ENCODE data around the gene CATSPER3.
A peak's percentile ranks its signal among the peaks of the same experiment; 100 is the strongest.

Gene CATSPER3

DNA sequence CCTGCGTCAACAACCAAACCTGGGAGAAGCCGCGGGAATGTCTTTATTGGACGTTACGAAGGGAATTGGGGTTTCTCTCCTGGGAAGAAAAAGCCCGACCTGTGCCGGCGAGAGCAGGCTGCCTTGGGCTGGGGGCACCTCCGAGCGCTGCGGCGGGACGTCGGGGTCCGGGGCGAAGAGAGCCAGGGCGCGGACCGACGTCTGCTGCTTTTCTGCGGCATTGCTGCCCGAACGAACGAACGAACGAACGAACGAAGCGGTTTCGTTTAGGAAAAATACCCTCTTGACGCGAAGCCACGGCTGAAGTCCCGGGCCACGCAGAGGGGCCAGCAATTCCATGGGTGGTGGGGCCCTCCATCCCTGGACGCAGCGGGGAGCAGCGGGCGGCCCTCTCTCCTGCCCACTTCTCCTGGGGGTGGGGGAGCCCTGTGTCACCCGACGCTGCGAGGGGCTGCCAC is 71.1 kb downstream of the CATSPER3 start:
- H3K27ac ChIP-seq = peak overlapping the region; percentile 9
- DNase-seq (ENCODE audit: low read depth, low spot score) = no peak

DNA sequence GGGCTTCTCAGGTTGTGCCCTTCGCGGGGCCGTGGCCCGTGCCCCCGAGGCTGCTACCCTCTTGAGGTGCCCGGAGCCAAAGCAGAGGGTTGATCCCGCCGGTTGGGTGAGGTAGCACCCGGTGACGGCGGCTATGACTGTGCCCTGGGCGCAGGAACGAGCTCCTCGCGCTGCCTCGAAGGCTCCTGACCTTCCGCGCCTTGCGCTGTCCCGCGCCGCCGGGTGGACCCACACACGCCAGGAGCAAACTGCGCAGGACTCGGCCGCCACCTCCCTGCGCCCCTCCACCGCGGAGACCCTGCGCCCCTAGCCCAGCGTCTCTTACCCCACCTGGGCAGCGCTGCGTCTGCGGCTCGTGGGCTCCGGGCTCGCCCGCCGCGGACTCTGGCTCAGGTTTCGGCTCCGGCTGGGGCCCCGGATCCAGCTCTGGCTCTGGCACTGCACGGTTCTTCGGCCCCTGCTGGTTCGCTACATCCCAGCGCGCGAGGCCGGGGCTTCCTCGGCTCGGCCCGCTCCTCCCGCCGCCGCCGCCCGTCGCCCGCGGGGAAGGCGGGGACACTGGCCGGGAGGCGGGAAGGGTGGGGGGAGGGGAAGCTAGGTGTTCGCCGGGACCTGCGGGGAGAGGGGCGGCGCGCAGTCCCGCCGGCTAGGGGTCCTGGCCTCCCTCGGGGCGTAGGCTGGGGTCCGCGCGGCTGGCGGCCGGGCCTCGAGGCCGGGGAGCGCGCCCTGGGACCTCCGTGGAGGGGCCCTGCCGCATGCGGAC is 71.7 kb downstream of the CATSPER3 start:
- H3K27ac ChIP-seq = peak overlapping the region; percentile 9
- no peak for DNase-seq (ENCODE audit: low read depth, low spot score)

- H3K27ac ChIP-seq = no peak overlapping the region
Observed at GRCh38 chr5:135040034-135040332, 72.3 kb downstream of the CATSPER3 start.

GRCh38 chr5:135040333-135041144 is 72.8 kb downstream of the CATSPER3 start:
- no peak overlapping the region for H3K27ac ChIP-seq
- no peak for DNase-seq (ENCODE audit: low read depth, low spot score)

More at GRCh38 chr5:135040034-135040332, 72.3 kb downstream of the CATSPER3 start:
- no peak for DNase-seq (ENCODE audit: low read depth, low spot score)

- DNase-seq (ENCODE audit: low read depth, low spot score) = no peak
- H3K27ac ChIP-seq = no peak overlapping the region
Observed at GRCh38 chr5:135041145-135041587, 73.5 kb downstream of the CATSPER3 start.

- H3K27ac ChIP-seq = no peak overlapping the region
- DNase-seq (ENCODE audit: low read depth, low spot score) = no peak
Observed at GRCh38 chr5:135041726-135042125, 74.0 kb downstream of the CATSPER3 start.

- DNase-seq (ENCODE audit: low read depth, low spot score) = no peak
- H3K27ac ChIP-seq = no peak overlapping the region
Observed at GRCh38 chr5:135042595-135042994, 74.9 kb downstream of the CATSPER3 start.

DNA sequence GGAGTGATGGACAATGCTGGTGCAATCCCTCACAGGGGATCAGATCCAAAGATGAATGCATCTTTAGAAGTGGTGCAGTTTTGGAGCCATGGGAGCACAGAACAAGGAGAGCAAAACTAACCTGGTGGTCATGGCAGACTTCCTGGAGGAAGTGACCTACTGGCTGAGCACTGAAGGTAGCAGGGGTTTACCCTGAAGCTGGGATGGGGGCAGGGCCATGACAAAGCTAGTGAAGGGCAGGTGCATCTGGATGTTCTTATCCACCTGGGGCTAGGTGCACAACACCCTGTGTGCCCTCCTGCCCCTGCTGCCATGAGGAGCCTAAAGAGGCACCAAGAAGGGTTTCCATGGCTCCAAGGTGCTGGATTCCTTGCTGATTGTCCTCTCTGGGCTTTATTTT is 77.8 kb downstream of the CATSPER3 start:
- DNase-seq (ENCODE audit: low read depth, low spot score) = no peak
- H3K27ac ChIP-seq = no peak overlapping the region

DNA sequence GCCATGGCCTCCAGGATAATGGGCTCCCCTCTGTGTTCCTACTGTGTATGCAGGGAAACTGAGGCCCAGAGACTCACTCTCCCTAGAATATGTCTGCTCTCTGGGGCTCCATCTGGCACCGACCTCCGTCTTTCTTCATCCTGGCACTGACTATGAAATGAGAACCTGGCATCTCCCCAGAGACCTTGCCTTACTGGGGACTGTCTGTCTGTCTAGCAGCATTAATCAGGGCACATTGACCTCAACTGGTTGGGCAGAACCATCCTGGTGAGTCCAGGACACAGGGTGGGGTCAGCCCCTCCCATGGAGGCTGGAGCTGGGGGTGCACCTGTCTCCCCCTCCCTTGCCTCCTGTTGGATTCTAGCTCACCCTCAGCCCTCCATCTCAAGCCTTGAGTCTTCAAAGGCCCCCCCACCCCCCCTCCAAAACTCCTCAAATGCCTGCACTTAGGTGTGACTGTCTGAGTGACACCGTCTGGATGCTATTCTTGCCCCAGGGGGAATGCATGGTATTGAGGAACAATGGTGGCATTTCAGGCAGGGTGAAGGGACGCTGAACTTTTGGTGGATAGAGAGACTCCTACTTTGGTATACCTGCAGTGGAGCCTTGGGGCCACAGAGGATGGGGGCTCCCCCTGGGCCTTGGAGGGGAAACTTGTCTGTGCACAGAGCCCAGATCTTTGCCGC is 79.1 kb downstream of the CATSPER3 start:
- peak overlapping the region; percentile 29 for H3K27ac ChIP-seq
- DNase-seq (ENCODE audit: low read depth, low spot score) = no peak

- peak overlapping the region; percentile 29 for H3K27ac ChIP-seq
- DNase-seq (ENCODE audit: low read depth, low spot score) = no peak
Observed at GRCh38 chr5:135047347-135047695, 79.6 kb downstream of the CATSPER3 start.

DNA sequence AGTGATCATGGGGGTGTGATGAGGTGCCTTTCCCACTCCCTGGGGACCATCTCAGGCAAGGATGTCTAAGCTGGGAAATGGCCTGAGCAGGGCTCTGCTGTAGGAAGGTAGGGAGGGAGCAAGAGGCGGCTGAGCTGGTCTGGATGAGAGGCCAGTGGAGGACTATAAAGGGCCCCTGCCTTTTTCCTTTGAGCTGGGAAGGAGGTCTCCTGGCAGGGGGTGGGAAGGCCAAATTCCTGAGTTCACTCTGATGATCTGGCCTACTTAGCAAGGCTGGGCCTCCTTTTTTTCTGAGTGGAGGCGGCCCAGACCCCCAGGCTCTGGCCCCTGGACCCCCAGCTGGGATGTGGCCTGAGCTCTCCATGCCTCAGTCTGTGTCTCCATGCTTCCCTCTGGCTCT is 80.6 kb downstream of the CATSPER3 start:
- DNase-seq (ENCODE audit: low read depth, low spot score) = no peak
- H3K27ac ChIP-seq = no peak overlapping the region

DNA sequence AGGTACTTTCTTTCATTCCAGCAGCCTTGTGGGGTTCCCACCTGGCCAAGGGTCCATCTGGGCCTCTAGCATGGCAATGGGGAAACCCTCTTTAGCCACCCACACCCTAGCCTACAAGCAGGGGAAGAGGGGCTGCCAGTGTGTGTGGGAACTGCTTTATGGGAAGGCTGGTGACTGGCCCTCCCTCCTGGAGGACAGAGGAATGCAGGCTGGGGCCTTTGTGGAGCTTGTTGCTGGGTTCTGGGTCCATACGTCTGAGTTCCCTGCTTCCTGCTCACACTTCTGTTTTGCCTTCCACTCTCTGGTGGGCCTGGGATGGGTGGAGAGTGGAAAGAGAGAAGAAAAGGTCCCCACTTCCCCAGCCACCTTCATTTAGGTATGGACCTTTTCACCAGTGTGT is 81.2 kb downstream of the CATSPER3 start:
- no peak overlapping the region for H3K27ac ChIP-seq

DNA sequence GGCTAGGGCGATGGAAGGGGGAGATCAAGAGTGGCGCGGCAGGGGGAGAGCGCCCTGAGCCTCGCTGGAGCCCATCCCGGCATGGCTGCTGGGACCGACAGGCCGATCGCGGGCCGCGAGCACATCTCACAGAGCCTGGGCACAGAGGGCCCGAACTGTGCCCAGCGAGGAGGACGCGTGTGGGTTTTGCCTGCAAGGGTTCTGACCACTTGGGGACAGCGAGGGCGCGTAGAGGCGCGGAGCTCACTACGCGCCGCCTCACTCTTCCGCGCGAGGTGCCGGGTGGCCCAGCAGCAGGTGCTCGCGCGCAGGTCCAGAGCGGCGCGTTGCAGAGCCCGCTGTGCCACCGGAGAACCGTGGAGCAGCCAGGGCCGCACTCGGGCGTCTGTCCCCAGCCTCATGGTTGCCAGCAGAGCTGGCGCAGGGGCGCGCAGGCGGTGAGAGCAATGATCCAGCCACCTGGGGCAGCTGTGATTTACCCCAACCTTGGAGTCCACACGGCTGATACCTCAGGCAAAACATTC is 82.6 kb downstream of the CATSPER3 start:
- DNase-seq (ENCODE audit: low read depth, low spot score) = no peak
- no peak overlapping the region for H3K27ac ChIP-seq

More for the DNA sequence above, 81.2 kb downstream of the CATSPER3 start:
- DNase-seq (ENCODE audit: low read depth, low spot score) = no peak

DNA sequence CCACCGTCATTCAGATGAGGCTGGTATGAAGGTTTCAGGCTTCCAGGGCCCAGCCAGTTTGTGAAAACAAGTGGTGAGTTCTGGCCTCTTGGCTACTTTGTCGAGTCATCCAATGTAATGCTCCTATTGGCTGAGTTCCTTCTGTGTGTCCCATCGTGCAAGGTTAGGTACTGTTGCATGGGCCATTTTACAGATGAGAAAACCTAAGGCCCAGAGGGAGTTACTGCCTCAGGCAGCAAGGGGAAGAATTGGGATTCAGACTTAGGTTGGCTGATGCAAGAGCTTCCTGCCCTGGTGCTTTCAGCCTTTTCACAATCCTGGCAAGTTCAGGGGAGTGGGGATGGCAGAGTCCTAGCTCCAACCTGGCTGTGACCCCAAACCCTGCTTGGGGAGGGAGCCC is 83.7 kb downstream of the CATSPER3 start:
- DNase-seq (ENCODE audit: low read depth, low spot score) = no peak
- H3K27ac ChIP-seq = no peak overlapping the region

DNA sequence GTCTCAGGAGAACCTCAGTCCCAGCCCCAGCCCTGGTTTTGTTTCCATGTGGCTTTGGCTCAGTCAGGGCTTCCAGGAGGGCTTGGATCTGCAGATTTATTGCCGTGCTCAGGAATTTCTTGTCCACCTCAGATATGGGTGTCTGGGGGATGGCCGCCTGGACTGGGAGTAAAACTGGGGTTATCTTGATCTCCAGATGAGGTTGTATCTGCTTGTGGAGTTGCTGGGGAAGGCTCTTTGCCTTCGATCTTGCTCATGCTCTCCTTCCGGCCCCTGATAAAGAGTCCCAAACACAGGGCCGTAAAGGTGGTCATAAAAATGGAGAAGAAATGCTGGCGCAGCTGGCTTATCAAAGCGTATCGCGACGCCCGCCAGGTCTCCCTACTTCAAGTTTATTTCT is 84.2 kb downstream of the CATSPER3 start:
- DNase-seq (ENCODE audit: low read depth, low spot score) = no peak
- no peak overlapping the region for H3K27ac ChIP-seq

GRCh38 chr5:135052511-135053145 is 84.9 kb downstream of the CATSPER3 start:
- H3K27ac ChIP-seq = no peak overlapping the region
- no peak for DNase-seq (ENCODE audit: low read depth, low spot score)

GRCh38 chr5:135053278-135053677 is 85.6 kb downstream of the CATSPER3 start:
- DNase-seq (ENCODE audit: low read depth, low spot score) = no peak
- no peak overlapping the region for H3K27ac ChIP-seq

DNA sequence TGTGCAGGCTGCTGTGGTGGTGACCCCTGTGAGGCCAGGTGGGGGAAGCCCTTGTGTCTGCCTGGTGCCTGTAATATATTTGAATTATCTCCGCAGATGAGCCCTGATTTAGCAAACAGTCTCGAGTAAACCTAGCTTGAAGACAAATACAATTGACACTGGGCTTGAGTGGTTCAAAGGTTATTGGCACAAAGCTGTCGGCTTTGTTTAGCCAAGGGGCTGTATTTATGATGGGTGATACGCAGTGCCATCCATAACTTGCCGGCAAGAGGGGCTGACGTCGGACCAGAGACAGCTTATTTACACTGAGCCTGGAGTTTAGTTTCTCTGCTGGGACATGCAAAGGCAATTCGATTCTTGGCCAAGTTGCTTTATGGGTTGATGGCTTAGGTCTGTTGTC is 86.3 kb downstream of the CATSPER3 start:
- no peak overlapping the region for H3K27ac ChIP-seq
- DNase-seq (ENCODE audit: low read depth, low spot score) = no peak

DNA sequence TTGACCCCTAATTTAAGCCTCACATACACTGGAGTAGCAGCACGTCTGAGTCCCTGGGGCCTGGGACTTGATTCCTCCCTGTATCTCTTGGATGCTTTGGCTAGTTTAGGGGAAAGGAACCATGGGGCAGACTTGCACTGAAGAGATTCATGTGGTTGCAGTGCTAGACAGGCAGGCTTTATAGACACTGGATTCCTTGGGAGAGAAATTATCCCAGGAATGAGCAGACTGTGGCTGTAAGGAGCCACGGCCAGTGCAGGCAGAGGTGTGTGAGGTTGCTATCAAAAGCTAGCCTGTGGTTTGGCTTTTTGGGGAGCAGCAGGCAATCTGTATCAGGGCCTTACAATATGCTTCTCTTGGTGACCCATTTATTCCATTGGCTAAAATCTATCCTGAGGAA is 86.8 kb downstream of the CATSPER3 start:
- H3K27ac ChIP-seq = no peak overlapping the region

DNA sequence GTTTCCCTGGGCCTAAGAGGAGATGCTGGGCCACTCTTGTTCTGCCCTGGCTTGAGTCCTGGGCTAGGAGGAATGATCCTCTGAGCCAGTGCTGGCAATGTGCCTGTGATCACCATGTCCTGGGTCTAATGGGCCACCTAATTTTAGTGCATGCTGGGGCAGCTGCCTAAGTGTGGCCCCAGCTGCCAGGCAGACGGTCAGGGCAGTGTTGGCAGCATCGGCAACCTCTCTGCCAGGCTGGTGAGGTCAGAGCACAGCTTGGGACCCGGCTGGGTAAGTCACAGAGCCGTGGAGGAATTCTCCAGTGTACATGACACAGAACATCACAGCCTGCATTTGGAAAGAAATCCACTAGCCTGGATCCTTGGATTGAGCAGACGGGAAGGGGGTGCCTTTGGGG is 87.7 kb downstream of the CATSPER3 start:
- no peak overlapping the region for H3K27ac ChIP-seq
- DNase-seq (ENCODE audit: low read depth, low spot score) = no peak

More for the DNA sequence above, 86.8 kb downstream of the CATSPER3 start:
- DNase-seq (ENCODE audit: low read depth, low spot score) = no peak

Data from epithelial cell of prostate (primary cell).